Activated naive CD8-positive, alpha-beta T cell (primary cell): ENCODE data around the gene HOXA13.
A peak's percentile ranks its signal among the peaks of the same experiment; 100 is the strongest.

Source experiments
- H3K27ac Mint-ChIP-seq: one replicate; pipeline ENCODE4 v1.8.0; 2021; ENCODE audit warnings: mixed read lengths
- H3K27me3 Mint-ChIP-seq: one replicate; pipeline ENCODE4 v1.8.0; 2021; ENCODE audit warnings: mixed read lengths
- H3K36me3 Mint-ChIP-seq: one replicate; pipeline ENCODE4 v1.8.0; 2021; ENCODE audit warnings: mixed read lengths
- H3K4me1 Mint-ChIP-seq: one replicate; pipeline ENCODE4 v1.8.0; 2021; ENCODE audit warnings: low read depth, mixed read lengths
- H3K4me3 Mint-ChIP-seq: one replicate; pipeline ENCODE4 v1.8.0; 2021; ENCODE audit warnings: mild to moderate bottlenecking, mixed read lengths
- H3K9me3 Mint-ChIP-seq: one replicate; pipeline ENCODE4 v1.8.0; 2021; ENCODE audit warnings: low read depth, mixed read lengths

Gene HOXA13

DNA sequence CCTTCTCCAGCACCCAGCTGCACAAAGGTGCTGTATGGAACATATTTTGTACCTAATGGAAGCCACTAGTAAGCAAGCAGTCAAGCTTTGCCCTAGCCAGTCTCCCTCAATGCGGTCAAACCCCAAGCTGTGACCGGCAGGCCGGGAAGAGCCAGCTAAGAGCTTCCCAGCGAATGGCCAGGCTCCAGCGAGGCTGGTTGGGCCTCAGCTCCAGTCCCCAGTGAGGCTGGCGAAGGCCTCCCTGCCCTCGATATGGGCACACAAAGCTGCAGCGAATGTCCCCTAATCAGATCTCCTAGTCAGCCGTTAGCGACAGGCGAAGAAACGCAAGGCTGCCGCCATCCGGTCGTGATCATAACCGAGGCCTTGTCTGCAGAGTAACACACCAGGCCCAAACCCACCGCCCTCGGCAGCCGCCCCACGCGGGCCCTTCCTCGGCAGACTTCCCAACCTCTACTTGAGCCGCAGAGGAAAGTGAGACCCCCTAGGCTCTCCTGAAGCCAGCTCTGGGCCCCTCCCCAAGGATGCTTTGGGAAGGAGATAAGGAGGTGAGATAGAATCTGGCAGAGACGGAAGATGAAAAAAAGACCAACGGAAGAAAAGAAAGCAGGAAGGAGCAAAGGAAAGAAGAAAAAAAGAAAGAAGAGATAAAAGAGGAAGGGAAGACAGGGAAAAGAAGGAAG lies 31.5 kb downstream of the HOXA13 start:
- peak overlapping the region; percentile 2 for H3K4me3 Mint-ChIP-seq
- H3K36me3 Mint-ChIP-seq: no peaks in the 10 kb centered on the region
- H3K27ac Mint-ChIP-seq: no peak overlapping the region

DNA sequence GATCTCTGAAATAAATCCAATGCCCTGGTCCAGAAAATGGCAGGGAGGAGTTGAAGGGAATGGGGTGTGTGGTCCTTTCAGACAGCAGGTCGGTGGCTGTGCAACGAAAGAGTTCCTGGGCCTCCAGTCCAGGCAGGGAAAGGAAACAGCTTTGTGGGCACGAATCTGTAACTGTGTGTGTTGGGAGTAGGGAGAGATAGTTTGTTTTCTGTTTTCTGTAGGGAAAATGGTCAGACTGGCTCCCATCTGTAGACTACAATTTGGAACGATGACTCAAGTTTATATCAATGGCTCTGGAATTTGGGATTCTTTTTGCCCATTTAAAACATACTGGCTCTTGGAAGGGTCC lies 32.0 kb downstream of the HOXA13 start:
- H3K4me1 Mint-ChIP-seq: peaks cover 39% of the 10 kb centered on the region
- H3K4me3 Mint-ChIP-seq: no peak overlapping the region
- no peak overlapping the region for H3K27ac Mint-ChIP-seq
- no peaks in the 10 kb centered on the region for H3K9me3 Mint-ChIP-seq
- H3K27me3 Mint-ChIP-seq: peaks cover 60% of the 10 kb centered on the region
- no peaks in the 10 kb centered on the region for H3K36me3 Mint-ChIP-seq

More for the DNA sequence above, 31.5 kb downstream of the HOXA13 start:
- Mint-ChIP-seq H3K9me3 (no peaks in the 10 kb centered on the region), H3K4me1 (peaks cover 39% of the 10 kb centered on the region), H3K27me3 (peaks cover 56% of the 10 kb centered on the region)

GRCh38 chr7:27166531-27167505 lies 33.1 kb downstream of the HOXA13 start:
- H3K27me3 Mint-ChIP-seq: peaks cover 56% of the 10 kb centered on the region
- H3K36me3 Mint-ChIP-seq: no peaks in the 10 kb centered on the region
- H3K9me3 Mint-ChIP-seq: no peaks in the 10 kb centered on the region
- H3K4me3 Mint-ChIP-seq: peak overlapping the region; percentile 47
- H3K27ac Mint-ChIP-seq: no peak overlapping the region
- H3K4me1 Mint-ChIP-seq: peaks cover 33% of the 10 kb centered on the region

- H3K9me3 Mint-ChIP-seq: no peaks in the 10 kb centered on the region
- no peaks in the 10 kb centered on the region for H3K36me3 Mint-ChIP-seq
- peak overlapping the region; percentile 72 for H3K27ac Mint-ChIP-seq
- H3K4me1 Mint-ChIP-seq: peaks cover 30% of the 10 kb centered on the region
- H3K4me3 Mint-ChIP-seq: peak overlapping the region; percentile 65
- H3K27me3 Mint-ChIP-seq: peaks cover 53% of the 10 kb centered on the region
Observed at GRCh38 chr7:27165996-27166530, 33.8 kb downstream of the HOXA13 start.

GRCh38 chr7:27165089-27165995 lies 34.5 kb downstream of the HOXA13 start, which contains the start of gene HOXA9:
Gene HOXA9, minus strand, starts transcription at chr7:27165537. Its CDS starts 80 bp downstream, at chr7:27165457.
- H3K9me3 Mint-ChIP-seq: no peaks in the 10 kb centered on the region
- no peaks in the 10 kb centered on the region for H3K36me3 Mint-ChIP-seq
- peak within 1 kb of the TSS; percentile 65 for H3K4me3 Mint-ChIP-seq
- peak within 1 kb of the TSS; percentile 72 for H3K27ac Mint-ChIP-seq
- H3K4me1 Mint-ChIP-seq: peaks cover 28% of the 10 kb centered on the region
- H3K27me3 Mint-ChIP-seq: peaks cover 49% of the 10 kb centered on the region

DNA sequence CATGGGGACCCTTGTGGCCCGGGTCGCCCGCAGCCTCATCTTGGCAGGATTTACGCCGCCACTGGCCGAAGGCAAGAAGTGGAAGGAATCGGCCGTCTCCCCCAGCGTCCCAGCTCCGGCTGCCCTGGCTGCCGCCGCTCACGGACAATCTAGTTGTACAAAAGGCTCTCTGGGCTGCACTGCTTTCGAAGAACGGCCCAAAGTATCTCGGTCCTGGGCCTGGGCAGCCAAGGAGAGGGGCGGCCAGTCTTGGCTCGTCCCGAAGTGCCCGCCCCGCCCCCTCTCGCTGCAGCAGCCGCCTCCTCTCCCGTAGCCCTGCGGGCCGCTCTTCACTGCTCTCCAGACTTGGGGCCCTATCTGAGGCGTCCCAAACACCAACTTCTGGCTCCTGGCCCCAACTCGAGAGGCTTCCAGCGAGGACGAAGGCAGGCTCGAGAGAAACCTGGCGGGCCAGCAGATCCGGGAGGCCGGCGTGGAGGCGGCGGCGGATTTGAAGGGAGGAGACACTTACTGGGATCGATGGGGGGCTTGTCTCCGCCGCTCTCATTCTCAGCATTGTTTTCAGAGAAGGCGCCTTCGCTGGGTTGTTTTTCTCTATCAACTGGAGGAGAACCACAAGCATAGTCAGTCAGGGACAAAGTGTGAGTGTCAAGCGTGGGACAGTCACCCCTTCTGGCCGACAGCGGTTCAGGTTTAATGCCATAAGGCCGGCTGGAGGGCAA lies 35.4 kb downstream of the HOXA13 start:
- Mint-ChIP-seq H3K4me1 (peaks cover 28% of the 10 kb centered on the region), H3K36me3 (no peaks in the 10 kb centered on the region), H3K9me3 (no peaks in the 10 kb centered on the region), H3K4me3 (no peak overlapping the region), H3K27ac (peak overlapping the region; percentile 22), H3K27me3 (peaks cover 48% of the 10 kb centered on the region)

- H3K27me3 Mint-ChIP-seq: peaks cover 52% of the 10 kb centered on the region
- peaks cover 28% of the 10 kb centered on the region for H3K4me1 Mint-ChIP-seq
- H3K4me3 Mint-ChIP-seq: no peak overlapping the region
- H3K27ac Mint-ChIP-seq: no peak overlapping the region
- no peaks in the 10 kb centered on the region for H3K9me3 Mint-ChIP-seq
- H3K36me3 Mint-ChIP-seq: no peaks in the 10 kb centered on the region
Observed at GRCh38 chr7:27164045-27164366, 35.9 kb downstream of the HOXA13 start.

- no peak overlapping the region for H3K27ac Mint-ChIP-seq
- H3K27me3 Mint-ChIP-seq: peaks cover 51% of the 10 kb centered on the region
- peaks cover 29% of the 10 kb centered on the region for H3K4me1 Mint-ChIP-seq
- H3K4me3 Mint-ChIP-seq: no peak overlapping the region
- no peaks in the 10 kb centered on the region for H3K9me3 Mint-ChIP-seq
- no peaks in the 10 kb centered on the region for H3K36me3 Mint-ChIP-seq
Observed at GRCh38 chr7:27163288-27164044, 36.4 kb downstream of the HOXA13 start.

DNA sequence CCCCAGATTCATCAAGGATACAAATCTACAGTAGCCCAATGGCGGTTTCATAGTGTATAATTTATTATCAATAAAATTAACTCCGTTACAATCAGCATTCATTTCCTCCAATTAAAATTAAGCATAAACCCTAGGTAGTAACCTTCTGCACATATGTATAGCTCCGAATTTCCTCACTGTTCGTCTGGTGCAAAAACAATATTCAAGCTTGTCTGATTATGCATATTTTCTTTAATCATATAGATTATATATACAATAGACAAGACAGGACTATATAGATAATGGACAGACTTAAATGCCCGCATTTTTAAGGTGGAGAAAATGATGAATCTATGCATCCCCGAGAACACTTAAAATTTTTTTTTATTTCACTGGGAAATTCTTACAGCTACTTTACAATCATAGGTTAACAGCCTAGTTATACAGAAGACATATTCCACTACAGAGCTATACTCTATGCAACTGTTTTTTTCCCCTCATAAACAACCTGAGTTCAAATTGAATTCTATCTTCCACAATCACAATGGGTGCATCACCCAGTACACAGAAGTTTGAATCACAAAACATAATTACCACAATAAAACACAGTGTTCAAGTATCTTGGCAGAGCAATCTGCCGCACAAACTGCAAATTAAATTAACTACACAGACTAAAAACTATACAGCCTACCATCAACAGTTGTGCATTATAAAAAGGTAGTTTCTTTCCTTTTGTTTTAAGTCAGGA lies 37.2 kb downstream of the HOXA13 start:
- H3K36me3 Mint-ChIP-seq: no peaks in the 10 kb centered on the region
- peaks cover 33% of the 10 kb centered on the region for H3K4me1 Mint-ChIP-seq
- H3K27ac Mint-ChIP-seq: no peak overlapping the region
- no peak overlapping the region for H3K4me3 Mint-ChIP-seq
- peaks cover 50% of the 10 kb centered on the region for H3K27me3 Mint-ChIP-seq
- H3K9me3 Mint-ChIP-seq: no peaks in the 10 kb centered on the region

GRCh38 chr7:27161721-27162560 lies 38.0 kb downstream of the HOXA13 start:
- no peaks in the 10 kb centered on the region for H3K36me3 Mint-ChIP-seq
- H3K4me3 Mint-ChIP-seq: no peak overlapping the region
- H3K9me3 Mint-ChIP-seq: no peaks in the 10 kb centered on the region
- peaks cover 35% of the 10 kb centered on the region for H3K4me1 Mint-ChIP-seq
- H3K27ac Mint-ChIP-seq: no peak overlapping the region
- H3K27me3 Mint-ChIP-seq: peaks cover 49% of the 10 kb centered on the region

GRCh38 chr7:27161214-27161720 lies 38.6 kb downstream of the HOXA13 start:
- H3K27me3 Mint-ChIP-seq: peaks cover 49% of the 10 kb centered on the region
- no peaks in the 10 kb centered on the region for H3K9me3 Mint-ChIP-seq
- H3K4me1 Mint-ChIP-seq: peaks cover 37% of the 10 kb centered on the region
- peak overlapping the region; percentile 73 for H3K4me3 Mint-ChIP-seq
- H3K27ac Mint-ChIP-seq: no peak overlapping the region
- H3K36me3 Mint-ChIP-seq: no peaks in the 10 kb centered on the region

DNA sequence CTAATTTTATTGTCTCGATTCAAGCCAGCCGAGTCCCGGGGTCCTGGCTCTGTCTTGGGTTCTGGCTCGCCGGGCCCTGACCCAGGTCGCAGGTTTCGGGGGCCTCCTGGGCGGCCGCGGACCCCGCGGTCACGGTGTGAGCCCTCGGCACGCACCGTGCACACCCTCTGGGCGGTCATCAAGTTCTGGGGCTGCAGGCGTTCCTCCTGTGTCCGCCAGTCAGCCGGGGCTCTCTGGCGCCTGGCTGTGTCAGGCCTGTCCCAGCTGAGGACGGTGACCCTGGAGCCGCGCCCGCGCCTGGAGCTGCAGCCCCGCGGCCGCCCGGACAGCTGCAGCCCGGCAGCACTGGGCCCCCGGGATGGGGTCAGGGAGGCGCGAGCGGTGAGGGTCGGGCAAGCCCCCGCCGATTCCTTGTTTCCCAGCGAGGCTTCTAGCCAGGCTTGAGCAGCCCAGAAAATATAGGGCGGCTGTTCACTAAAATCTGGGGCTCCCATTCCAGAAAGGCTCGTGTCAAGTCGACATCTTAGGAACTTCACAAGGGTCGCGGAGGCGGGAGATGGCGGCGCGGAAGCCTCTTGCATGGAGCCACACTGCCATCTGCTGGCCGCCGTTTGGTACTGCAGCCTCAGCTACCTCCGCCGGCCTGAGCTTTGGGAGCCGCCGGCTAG lies 39.2 kb downstream of the HOXA13 start:
- Mint-ChIP-seq H3K27me3 (peaks cover 47% of the 10 kb centered on the region), H3K9me3 (no peaks in the 10 kb centered on the region), H3K27ac (no peak overlapping the region), H3K4me3 (peak overlapping the region; percentile 73), H3K4me1 (peaks cover 36% of the 10 kb centered on the region), H3K36me3 (no peaks in the 10 kb centered on the region)
